Dedifferentiated amniotic fluid mesenchymal stem cell (primary cell): Measurements from ENCODE around the gene KIF21A.
"Not testable (repeated sequence)": the region's sequence is repeated elsewhere in the genome, so short reads cannot be mapped to it uniquely, and the experiment has no call there.

Source experiments
- DNase-seq: peaks from one replicate; pipeline ENCODE4 v3.0.0-alpha.2; 2016; ENCODE audit errors: extremely low spot score

Gene KIF21A

DNA sequence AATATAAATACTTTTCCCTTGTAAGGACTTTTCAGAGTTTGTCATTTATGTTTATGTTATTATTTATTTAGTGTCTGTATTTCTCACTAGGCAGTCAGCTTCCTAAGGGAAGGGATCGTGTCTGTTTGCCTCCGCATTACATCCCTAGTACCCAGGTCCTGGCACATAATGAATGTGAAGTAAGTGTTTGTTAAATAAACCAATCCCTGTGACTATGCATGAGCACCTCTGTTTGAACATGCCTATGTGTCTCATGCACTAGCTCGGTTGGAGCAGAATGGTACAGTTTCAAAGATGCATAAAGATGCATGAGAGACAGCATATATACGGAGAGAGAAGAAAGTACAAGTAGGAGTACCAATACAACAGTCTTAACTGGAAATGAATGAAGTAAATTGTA, 99.3 kb downstream of the KIF21A start:
- DNase-seq = no peak

DNA sequence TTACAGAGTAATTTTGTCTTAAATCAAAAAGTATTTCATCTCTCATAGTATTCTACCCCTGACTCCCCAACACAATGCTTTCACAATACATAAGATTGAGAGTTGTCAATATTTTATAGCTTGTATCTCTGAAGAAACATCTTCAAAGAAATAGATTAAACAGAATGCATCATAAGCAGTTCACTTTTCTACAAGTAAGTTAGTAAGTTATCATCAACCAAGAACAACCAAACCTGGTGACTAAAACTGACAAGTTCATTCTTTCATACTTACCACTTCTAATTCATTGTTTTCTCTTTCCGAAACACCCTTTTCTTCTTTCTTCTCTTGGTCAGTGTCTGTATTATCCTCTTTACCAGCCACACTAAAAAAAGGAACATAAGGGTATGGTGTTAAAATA, 101.2 kb downstream of the KIF21A start:
- DNase-seq = no peak

DNA sequence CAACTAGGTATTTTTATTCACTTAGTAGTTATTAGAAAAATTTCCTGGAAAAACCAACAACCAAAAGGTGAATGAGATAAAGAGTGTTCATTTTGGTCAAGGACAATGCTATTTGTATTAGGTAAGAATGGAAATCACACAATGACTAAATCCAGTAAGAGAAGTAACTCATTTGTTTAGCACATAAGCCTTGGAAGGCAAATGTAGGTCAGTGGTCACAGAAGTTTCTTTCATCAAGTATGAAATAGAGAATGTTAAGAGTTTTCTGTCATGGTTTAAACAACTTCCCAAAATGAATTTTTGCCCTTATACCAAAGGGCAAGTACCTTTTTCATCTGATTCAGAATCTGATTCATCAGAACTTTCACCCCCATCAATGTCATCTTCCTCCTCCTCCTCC, 101.7 kb downstream of the KIF21A start:
- DNase-seq = no peak

DNA sequence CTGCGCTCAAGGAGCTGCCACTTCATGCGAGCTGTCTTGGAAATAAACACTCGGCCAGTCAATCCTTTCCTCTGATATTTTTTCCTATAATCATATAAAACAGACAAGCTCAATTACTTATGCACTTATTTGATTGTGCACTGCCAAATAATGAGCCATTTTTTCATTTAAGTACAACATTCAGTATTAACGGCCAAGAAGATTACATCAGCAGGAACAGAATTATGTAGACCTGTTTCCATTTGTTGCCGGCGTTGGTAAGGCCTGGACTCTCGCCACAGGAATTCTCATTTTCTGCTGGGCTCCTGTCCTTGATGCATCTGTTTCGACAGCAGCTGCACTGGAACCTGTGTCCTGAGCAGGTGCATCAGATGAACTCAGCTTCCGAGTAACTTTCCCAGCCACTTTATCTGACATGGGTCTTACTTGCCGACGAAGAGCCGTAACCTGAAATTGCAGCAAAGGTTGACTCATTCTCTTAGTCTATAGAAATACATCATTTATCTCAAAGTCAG, 110.2 kb downstream of the KIF21A start:
- DNase-seq = no peak

DNA sequence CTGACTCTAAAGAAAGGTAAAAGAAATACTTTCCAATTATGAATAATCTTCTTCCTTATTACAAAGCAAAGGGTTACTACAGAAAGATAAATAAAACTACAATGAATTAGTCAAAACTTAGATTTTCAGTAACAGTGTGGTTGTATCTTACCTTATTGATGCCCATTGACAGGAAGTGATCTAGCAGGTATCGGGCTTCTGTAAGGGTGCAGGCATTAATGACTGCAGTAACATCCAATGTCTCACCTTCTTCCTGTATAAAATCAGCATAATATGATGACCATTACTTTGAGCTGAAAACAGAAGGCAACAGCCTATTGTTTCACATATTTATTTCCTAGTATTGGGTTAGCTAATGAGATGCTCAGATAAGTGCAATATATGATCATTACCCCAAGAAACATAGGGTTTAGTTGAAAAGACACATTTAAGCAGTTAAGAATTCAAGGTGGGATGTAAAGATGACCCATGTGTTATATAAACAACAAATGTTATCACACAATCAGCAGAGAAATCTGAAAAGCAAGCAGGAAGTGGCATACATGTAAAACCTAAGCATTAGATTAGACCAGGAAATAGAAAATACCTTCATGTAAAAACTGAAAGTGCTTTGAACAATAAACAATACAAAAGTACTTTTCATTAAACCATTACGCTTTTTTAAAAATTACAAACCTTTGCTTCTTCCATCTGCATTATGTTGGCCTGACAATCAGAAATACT, 111.2 kb downstream of the KIF21A start:
- DNase-seq = no peak

DNA sequence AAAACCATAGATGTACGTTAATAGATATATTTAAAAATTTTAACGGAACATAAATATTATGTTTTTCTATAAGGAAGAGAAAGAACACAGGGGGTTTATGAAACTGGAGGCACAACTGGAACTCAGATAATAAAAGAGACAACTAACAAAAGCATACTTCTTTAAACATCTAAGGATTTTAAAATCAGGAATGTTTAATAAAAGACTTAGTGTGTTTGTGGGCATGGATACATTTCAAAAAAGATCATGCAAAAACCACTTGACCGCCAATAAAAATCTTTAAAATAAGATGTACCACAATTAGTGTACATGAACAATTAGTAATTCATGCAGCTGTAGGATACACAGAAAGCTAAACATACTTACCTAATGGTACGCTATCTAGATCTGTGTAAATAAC, 113.0 kb downstream of the KIF21A start:
- DNase-seq = no peak

DNA sequence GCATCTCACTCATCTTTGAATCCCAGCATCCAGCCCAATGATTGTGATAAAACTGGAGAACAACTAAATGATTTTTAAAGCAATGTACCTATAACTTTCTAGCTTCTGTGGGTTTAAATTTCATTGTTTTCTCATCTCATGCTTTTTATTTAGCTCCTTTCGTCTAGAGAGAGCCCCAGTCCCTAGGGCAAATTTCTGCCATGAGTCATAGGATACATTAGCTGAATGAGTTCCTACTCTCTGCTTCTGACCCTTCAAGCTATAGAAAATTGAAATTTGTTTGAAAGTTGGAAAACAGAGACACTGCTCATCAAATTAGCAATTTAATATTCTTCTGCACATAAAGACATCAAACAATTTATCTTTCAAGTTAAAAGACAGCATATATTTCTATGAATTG, 113.9 kb downstream of the KIF21A start:
- no peak for DNase-seq

DNA sequence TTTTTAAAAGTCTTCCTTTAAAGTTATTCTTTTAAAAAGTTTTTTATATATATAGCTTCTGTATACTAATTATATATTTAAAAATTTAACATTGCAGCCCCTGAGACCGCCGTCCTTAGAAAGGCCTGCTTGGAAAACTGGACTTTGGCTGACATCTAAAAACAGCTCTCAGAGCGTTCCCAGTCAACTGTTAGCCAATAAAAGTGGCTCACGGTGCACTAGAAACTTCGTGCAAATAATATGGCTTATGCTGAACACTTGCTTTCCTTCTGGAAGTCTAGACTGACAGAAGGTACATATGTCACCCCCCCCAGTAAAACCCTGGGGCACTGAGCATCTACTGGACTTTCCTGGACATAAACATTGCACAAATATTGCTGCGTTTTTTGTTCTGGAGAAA, 115.0 kb downstream of the KIF21A start:
- DNase-seq = no peak

DNA sequence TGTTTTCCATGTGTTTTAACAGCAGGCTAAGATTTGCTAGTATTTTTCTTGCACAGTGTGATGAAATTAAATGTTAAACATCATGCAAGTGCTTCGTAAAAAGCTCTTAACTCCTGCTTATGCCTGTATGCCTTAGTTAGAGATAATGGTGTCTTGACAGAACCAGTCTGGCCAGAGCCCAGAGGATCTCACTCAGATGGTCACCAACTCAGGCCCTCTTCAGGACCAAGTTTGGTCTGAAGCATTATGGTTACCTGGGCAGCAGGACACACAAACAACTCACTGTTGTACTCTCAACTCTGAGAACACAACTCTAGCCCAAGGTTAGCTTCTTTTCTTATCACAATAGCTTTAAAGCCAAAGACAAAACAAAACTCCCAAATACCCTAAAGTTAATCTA, 115.4 kb downstream of the KIF21A start:
- no peak for DNase-seq

DNA sequence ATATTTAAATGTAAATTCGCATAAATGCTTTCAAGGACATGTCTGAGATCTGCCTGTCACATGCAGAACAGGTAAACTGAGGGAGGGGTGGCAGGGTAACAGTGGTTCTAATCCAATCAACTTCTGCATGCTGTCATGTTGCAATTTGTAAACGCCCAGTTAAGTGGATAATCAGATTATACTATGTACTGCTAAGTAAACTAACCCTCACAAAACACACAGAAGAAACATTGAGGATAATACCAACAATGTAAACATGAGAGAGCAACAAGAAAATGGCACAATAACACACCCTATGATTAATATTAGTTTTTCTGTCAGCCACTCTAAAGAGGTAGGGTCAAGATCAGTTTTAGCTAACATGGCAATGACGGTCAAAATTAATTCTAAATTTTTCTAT, 123.7 kb downstream of the KIF21A start:
- DNase-seq = no peak

DNA sequence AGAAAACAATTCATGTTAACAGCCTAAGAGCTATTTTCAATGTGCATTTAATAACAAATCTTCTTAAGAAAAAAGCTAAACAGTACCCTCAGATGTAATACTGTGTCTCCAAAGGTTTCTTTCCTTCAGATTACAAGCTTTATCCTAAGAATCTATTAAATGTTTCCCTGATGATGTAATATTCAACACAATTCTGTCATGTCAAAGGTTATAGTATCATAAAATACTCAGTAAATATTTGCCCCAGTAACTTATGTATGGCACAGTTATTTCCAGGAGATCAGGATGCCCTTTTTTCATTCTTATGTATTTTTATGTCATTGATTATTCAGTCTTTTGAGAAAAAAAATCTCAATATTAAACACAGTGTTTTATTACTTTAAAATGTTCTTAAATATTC, 128.4 kb downstream of the KIF21A start:
- no peak for DNase-seq

DNA sequence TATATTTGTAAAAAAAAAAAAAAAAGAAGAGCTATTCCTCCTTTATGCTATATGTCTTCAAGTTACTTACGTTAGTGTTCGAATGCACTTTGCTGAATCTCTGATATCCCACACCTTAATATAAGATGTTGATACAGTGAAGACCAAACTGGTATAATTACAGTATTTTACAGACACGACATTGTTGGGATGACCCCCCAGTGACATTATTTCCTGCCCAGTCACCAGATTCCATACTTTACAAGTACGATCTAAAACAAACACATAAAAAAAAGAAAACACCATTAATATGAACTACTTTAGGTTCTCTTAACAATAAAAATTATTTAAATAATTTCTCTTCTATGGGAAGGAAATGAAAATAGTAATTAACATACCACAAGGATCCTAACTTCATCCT, 133.4 kb downstream of the KIF21A start:
- DNase-seq = no peak

DNA sequence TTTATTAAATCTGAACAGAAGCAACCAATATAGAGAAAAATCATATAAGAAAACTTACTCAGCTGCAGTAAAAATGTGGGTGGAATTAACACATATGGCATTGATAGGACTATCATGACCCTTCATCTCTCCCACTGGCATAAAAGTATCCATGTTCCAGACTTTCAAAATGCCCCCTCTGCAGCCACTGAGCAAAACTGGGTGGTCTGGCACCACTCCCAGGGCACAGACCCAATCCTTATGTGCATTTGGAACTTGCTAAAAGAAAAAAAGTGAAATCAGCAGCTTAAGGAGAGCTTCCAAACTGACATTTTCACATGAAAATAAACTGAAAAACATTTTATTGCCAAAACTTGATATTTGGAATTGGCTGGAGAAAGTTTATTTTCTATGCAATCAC, 141.5 kb downstream of the KIF21A start:
- DNase-seq = no peak

DNA sequence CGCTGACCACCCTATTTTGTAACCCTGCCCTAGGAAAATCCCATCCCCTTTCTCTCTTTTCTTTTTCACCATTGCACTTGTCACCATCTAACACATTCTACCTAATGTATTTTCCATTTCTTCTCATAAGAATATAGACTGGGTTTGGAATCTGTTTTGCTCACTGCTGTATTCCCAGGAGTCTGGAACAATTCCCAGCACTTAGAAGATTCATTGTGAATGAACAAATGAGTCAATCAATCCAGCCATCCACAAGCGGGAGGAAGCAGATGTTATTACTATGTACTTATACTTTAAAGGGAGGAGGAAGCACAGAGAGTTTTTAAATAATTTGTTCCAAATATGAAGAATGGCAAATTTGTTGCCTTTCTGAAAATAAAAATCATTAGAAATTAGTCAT, 142.1 kb downstream of the KIF21A start:
- no peak for DNase-seq

DNA sequence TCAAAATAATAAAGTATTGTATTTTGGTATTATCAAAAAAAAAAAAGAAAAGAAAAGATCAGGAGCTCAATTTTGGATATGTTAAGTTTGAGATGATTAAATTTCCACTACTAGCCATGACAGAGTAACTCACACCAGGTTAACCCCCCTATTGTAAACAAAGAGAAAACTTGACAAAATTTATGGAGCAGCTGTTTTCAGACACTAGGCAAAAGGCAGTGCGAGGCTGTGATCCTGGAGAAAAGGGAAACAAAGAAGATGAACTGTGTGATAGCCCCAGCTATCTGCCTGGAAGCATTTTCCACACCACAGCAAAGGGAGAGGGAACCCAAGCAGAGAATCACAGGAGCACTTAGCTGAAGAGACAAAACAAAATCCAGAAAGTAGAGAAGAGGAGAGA, 145.0 kb downstream of the KIF21A start:
- no peak for DNase-seq

DNA sequence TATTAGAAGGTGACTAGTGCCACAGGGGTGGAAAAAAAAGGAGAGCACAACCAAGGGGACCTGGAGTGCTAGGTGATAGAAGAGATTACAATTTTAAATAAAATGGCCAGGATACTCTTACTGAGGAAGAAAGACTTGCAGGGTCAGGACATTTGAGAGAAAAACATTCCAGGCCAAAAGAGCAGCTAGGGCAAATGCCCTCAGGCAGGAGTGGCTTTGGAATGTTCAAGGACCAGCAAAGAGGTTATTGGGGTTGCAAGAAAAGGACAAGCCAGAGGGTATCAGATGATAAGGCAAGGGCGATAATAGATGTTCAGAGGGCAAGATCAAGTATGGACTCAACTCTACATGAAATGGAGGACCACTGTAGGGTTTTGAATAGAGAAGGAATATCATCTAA, 146.4 kb downstream of the KIF21A start:
- DNase-seq = no peak

DNA sequence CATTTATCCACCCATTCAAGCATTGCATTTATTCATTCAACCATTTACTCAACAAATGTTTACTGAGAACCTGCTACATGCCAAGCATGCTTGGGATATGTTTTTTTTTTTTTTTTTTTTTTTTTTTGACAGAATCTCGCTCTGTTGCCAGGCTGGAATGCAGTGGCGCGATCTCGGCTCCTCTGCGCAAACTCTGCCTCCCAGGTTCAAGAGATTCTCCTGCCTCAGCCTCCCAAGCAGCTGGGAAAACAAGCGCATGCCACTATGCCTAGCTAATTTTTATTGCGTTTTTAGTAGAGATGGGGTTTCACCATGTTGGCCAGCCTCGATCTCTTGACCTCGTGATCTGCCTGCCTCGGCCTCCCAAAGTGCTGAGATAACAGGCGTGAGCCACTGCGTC, 147.3 kb downstream of the KIF21A start:
- DNase-seq = not testable (repeated sequence)

DNA sequence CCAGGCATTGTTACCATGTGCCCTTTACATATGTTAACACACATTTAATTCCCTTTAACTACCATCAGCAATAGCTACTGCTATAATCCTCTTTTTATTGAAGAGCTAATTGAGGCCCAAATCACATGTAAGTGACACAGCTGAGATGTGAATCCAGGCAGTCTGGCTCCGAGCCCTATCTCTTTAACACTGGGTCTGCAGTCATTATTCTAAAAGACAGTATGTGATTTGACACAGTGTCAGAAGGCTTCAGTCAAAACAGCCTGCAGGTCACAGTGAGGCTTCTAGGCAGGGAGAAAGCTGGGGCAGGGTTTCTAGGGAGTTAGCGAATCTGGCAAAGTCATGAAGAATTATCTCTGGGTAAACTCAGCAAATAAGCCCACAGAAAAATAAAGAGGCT, 148.2 kb downstream of the KIF21A start:
- DNase-seq = no peak

DNA sequence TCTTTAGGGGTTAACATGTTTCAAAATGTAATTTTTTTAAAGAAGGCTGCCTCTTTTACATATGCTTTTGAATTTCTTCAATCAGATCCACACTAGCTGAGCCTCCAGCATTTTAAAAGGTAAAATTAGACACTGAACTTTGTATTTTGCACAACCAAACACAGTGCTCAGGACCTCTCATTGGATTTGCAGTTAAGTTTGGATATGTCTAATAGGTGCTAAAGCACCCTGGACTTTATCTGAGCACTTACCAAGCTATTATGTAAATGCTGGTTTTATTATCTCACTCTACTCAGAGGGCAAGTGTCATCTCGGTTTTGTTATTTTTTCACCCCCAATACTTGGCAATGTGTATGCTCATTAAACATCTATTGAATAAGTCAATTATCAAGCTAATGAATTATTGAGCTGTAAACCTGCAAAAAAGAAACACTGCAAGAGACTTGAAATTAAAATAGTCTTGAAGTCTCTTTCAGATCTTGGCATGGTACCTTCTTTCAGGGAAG, 150.7 kb downstream of the KIF21A start:
- no peak for DNase-seq

DNA sequence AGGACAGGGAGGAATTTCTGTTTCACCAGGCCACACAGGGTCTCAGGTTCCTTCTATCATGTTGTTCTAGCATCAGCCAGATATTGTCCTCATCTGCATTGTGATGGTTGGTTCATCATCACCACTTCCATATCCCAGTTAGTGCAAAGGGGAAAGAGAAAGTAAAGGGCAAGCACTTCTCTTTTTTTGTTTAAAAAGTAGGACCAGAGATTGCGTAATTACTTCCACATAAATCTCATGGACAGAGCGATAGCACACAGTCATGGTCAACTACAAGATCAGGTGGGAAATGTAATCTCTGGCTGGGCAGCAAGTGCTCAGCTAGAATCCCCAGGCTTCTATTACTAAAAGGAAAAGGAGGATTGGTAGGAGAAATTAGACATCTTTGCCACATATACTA, 155.1 kb downstream of the KIF21A start:
- no peak for DNase-seq

DNA sequence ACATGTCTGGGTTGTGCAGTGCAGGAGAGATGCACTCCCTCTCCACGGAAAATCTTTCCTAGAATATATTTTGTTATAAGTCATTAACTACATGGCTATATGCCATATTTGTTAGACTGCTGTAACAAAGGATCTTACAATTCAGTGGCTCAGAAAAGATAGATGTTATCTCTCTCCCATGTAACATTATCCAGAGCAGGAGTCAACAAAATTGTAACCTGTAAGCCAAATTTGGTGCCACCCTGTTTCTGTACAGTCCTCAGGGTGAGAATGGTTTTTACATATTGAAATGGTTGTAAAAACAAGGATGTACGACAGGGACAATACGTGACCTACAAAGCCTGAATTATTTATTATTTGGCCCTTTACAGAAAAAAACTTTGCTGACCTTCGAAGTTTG, 155.5 kb downstream of the KIF21A start:
- no peak for DNase-seq

DNA sequence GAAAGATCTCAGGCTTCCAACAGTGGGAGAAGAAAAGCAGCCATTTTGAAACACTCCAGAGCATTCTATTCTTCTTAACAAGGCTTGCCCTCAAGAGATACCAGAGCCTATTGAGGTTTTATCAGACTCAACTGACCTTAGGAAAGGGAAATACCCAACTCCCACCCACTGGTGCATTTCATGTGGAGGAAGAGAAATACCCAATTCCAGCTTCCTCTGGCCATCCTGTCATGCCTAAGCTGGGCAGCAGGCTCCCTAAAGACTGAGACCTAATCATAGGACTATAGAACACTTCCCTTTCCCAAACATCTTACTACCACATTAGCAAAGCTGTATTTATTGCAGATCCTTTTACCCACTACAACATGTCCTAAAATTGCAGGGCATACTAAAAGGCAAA, 164.5 kb downstream of the KIF21A start:
- no peak for DNase-seq

DNA sequence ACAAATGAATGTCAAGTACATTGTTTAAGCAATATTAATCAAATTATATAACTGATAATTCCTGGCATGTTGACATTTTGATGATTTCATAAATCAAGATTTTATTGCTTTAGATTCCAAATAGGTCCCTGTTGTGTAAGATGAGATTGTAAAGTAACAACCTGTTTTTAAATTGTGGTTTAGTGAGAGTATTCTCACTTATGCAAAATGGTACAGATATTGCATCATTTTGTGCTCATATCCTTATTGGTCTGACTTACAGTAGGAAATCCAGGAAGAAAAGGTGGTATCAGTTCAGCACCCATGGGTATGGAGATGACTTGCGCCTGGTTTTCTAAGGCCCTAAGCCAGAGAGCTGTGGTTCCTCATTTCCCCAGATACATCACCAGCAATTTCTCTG, 165.5 kb downstream of the KIF21A start:
- no peak for DNase-seq

DNA sequence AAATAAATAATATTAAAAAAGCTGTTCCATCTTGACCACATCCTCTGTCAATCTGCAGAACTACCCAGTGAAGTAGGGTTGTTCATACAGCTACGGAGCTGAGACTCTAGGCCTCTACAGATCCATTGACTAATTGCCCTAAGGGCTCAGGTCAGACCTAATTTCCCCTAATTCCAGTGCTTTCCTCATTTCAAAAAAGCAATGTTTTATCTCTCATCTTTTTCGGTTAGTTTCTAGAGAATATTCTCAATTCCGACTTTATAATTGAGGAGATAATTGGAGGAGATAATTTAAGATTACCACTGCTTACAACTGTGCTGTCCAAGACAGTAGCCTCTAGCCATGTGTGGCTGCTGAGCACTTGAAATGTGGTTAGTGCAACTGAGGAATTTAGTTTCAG, 167.1 kb downstream of the KIF21A start:
- DNase-seq = no peak
